AG10803 (cell line): Measurements from ENCODE around the gene DMKN.

ENCODE experiments used
- DNase-seq: peaks from one replicate; pipeline ENCODE4 v3.0.0; 2010; ENCODE audit warnings: low read depth
- H3K4me3 ChIP-seq: 2 replicates; pipeline ENCODE4 v1.5.1; 2011; ENCODE audit warnings: mild to moderate bottlenecking, low read length, control low read depth
- CTCF ChIP-seq: conservative IDR thresholded peaks from 2 replicates; pipeline ENCODE4 v1.5.1; 2011; ENCODE audit warnings: mild to moderate bottlenecking, low read length, control low read depth, inconsistent platforms

The DMKN gene

GRCh38 chr19:35507561-35507960 lies 5.9 kb downstream of the DMKN start:
- H3K4me3 ChIP-seq, result no peak overlapping the region
- no peak for TF ChIP-seq CTCF
- no peak for DNase-seq

DNA sequence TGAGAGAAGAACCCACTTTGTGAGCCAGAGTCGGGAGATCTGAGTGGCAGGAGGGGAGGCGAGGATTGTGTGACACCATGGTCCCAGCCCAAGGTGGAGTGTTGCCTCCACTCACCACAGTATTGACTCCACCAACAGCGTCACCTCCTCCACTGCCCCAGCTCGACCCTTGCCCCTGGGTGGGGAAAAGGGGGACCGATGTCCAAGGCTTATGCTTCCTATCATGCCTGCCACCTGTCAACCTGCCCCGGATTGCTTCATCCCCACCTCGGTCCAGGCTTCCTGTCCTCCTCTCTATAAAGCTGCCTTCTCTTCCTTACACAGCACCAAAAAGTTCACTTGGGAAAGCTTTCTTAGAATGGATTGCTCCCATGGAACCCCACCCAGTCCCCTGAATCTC lies 7.4 kb downstream of the DMKN start:
- no peak overlapping the region for H3K4me3 ChIP-seq
- DNase-seq, result no peak
- TF ChIP-seq CTCF, result no peak

DNA sequence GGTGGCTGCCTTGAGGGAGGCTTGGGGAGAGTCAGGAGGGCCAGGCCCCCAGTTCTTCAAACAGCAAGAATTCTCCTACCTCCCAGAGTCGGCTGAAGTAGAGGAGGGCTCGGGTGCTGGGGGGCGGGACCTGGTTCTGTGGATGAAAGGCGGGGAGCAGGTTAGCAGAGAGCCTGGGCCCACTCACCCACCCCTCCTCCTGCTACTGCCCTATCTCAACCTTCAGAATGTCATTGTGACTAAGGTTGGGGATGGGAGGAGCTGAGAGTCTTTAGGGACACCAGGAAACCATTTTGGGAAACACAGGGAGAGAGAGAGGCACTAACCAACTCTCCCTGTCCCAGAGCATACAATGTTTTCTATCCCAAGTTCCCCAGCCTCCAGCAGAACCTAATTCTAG lies 10.7 kb downstream of the DMKN start:
- no peak for TF ChIP-seq CTCF
- no peak for DNase-seq

GRCh38 chr19:35501684-35502083 lies 11.8 kb downstream of the DMKN start:
- no peak overlapping the region for H3K4me3 ChIP-seq
- no peak for TF ChIP-seq CTCF
- no peak for DNase-seq

More for the DNA sequence above, 10.7 kb downstream of the DMKN start:
- no peak overlapping the region for H3K4me3 ChIP-seq

- no peak overlapping the region for H3K4me3 ChIP-seq
- no peak for TF ChIP-seq CTCF
- no peak for DNase-seq
Observed at GRCh38 chr19:35500611-35501010, 12.8 kb downstream of the DMKN start.

GRCh38 chr19:35498984-35499527 lies 14.4 kb downstream of the DMKN start:
- H3K4me3 ChIP-seq, result no peak overlapping the region
- TF ChIP-seq CTCF, result no peak
- DNase-seq, result no peak

DNA sequence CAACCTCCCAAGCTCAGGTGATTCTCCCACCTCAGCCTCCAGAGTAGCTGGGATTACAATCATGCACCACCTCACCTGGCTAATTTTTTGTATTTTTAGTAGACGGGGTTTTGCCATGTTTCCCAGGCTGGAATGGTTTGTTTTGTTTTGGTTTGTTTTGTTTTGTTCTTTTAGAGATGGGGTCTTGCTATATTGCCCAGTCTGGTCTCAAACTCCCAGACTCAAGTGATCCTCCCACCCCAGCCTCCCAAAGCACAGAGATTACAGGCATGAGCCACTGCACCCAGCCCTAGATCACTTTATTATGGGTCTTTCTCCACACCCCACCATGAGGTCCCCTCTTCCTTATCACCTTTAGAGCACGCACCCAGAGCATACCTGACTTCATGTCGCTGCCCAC lies 15.2 kb downstream of the DMKN start:
- H3K4me3 ChIP-seq, result no peak overlapping the region
- no peak for DNase-seq
- TF ChIP-seq CTCF, result no peak
